Breast epithelium (tissue), 3 donors: ENCODE measurements around the gene FTSJ3.

Experiments
- CTCF ChIP-seq, 3 donors: fragments of 450-650 bp; IDR thresholded peaks; one replicate each; pipeline ENCODE4 v1.5.1; 2016 to 2017; ENCODE audit warnings: antibody characterized with exemption in 3 of 3, mild to moderate bottlenecking in 3 of 3, moderate library complexity in 3 of 3
- POLR2A ChIP-seq: fragments of 450-650 bp; IDR thresholded peaks from one replicate; pipeline ENCODE4 v1.6.1; 2016; ENCODE audit warnings: antibody characterized with exemption, mild to moderate bottlenecking, moderate library complexity
- POLR2AphosphoS5 ChIP-seq, 3 donors: sonication (generic); formaldehyde crosslinking; IDR thresholded peaks; one replicate each; pipeline ENCODE4 v1.6.1; 2017; ENCODE audit warnings: antibody characterized with exemption in 3 of 3

GRCh38 chr17:63819131-63819530, 8.3 kb downstream of the FTSJ3 start:
- TF ChIP-seq CTCF (IDR thresholded peaks at IDR 0.05) (no peak), POLR2A (no peak), POLR2AphosphoS5 (IDR thresholded peaks at IDR 0.05) (no peak)
